Activated CD4-positive, alpha-beta T cell treated with anti-CD3 and anti-CD28 coated beads, Interleukin-2, amount 50 U/mL, for 1 hour (primary cell): Measurements from ENCODE around the gene ADARB1.

Source experiments
- DNase-seq: peaks from one replicate; pipeline ENCODE4 v3.0.0-alpha.2; 2020

Gene ADARB1

GRCh38 chr21:45100866-45101265 is 26.5 kb downstream of the ADARB1 start:
- no peak for DNase-seq

GRCh38 chr21:45102391-45102932 is 28.1 kb downstream of the ADARB1 start:
- DNase-seq = no peak

GRCh38 chr21:45103971-45104520 is 29.7 kb downstream of the ADARB1 start:
- no peak for DNase-seq

GRCh38 chr21:45104560-45104959 is 30.2 kb downstream of the ADARB1 start:
- DNase-seq = peak; percentile 13

- no peak for DNase-seq
Measured at GRCh38 chr21:45105906-45106485, 31.6 kb downstream of the ADARB1 start.

- no peak for DNase-seq
Measured at GRCh38 chr21:45108034-45108790, 33.8 kb downstream of the ADARB1 start.

DNA sequence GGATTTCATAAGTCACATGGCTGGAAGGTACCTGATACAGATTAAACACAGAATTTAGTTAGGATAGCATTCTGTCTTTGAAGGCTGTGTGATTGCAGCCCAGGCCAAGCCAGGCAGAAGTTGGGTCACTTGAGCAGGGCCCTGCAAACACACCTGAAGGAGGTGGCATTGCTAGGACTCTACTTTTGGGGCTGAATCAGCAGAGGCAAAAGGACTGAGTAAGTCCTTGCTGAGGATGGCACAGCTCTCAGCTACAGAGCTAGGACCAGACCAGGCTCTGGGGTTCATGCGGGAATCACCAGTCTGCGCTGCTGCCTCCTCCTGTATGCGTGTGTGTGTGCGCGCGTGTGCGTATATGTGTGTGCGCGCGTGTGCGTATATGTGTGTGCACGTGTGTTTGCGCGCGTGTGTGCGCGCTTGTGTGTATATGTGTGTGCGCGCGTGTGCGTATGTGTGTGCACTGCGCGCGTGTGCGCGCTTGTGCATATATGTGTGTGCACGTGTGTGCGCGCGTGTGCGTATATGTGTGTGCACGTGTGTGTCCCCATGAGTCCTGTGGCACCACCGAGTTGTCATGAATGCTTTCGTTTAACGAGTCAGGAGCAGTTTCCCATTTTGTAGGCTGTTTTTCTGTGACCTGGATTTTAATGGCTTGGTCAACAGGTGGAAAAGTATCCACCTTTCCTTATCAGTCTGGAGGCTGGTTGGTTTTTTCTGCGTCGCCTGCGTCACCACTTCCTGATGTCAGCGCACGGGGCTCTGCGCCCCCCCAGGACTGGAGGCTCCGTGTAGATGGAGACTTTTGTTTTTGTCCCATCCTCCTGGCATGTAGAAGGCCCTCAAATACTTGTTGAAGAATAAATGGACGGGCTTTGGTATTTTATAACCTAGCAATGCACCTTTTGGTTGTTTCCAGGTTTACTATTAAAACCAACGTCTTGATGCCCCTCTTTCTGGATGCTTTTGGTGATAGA is 34.7 kb downstream of the ADARB1 start:
- no peak for DNase-seq

GRCh38 chr21:45109831-45110492 is 35.6 kb downstream of the ADARB1 start:
- DNase-seq = peak; percentile 24

DNA sequence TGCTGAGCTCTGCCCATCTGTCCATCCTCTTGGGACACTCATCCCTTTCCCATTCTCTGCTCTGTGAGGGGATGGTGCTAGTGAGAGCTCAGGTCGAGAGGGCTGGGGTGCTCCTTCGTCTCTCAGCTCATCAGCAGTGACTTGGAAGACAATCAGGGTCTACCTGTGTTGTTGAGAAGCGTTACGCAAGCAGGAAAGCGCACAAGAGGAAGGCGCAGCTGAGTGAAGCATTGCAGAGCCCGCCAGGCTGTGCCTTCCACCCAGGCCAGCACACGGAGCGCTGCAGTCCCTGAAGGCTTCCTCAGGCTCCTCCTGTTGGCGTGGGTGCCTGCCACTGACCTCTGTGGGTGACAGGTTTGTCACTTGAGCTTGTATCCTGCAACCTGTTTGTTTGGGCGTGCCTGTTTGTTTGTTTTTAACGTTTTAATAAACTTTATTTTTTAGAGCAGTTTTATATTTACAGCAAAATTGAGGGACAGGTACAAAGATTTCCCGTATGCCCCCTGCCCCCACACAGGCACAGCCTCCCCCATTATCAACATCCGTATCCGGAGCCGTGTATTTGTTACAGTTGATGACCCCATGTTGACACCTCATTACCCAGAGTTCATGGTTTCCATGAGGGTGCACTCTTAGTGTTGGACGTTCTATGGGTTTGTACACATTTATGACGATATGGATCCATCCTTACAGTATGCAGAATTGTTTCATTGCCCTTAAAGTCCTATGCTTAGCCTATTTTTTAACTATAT is 36.7 kb downstream of the ADARB1 start:
- DNase-seq = no peak

- DNase-seq = no peak
Measured at GRCh38 chr21:45111703-45112102, 37.3 kb downstream of the ADARB1 start.

GRCh38 chr21:45112371-45112770 is 38.0 kb downstream of the ADARB1 start:
- no peak for DNase-seq

DNA sequence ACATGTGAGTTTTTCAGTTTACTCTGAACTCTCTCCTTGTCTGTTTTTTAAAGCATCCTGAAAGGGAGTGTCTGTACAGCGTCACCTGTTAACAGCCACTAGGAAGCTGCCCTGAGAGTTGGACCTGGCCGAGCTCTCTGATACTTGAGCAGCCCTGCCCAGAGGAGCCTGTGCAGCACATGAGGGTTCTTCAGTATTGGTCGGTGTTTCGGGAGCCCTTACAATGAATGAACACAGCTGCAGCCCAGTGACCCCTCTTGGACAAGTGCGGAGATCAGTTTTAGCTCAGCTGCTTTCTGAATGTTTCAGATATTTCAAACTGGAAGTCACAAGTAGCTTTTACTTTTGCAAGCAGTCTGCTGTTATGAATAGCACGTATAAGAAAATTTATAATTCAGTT is 39.2 kb downstream of the ADARB1 start:
- no peak for DNase-seq

GRCh38 chr21:45114072-45114471 is 39.7 kb downstream of the ADARB1 start:
- DNase-seq = no peak

- no peak for DNase-seq
Measured at GRCh38 chr21:45114475-45114874, 40.1 kb downstream of the ADARB1 start.

DNA sequence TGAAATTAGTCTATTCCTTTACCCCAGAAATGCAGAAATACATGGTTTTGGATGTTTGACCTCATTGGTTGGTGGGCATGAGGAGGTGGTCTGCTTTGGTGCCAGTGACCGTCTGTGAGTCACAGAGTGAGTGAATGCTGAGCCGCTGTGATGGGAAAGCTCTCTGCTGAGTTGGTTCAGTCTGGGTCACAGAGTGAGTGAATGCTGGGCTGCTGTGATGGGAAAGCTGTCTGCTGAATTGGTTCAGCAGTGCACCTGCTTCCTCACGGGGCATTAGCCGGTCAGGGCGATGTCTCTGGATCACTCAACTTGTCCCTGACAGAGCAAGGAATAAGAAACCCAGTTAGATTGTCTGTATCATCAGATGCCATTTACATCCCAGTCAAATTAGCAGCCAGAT is 40.8 kb downstream of the ADARB1 start:
- no peak for DNase-seq

DNA sequence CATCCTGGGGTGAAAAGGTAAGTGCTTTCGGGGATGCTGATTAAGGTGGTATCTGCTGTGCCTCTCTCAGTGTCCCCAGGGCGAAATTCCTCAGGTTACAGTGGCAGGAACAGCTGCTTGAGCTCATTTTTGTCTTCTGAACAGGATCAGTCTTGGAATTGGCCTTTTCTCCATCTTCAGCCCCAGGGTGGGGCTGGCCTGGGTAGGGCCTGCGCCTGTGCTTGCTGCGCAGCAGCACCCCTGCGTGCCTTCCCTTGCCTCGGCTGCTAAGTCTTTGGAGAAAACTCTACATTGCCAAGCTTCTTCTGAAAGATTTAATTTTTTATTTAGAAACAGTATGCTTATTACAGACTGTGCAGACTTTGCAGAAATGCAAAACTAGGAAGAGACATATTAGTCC is 41.7 kb downstream of the ADARB1 start:
- DNase-seq = no peak

- no peak for DNase-seq
Measured at GRCh38 chr21:45117314-45117713, 42.9 kb downstream of the ADARB1 start.

GRCh38 chr21:45118099-45118498 is 43.7 kb downstream of the ADARB1 start:
- DNase-seq = no peak

- DNase-seq = no peak
Measured at GRCh38 chr21:45119812-45120211, 45.4 kb downstream of the ADARB1 start.

- no peak for DNase-seq
Measured at GRCh38 chr21:45120975-45121374, 46.6 kb downstream of the ADARB1 start.

GRCh38 chr21:45122030-45122429 is 47.6 kb downstream of the ADARB1 start:
- DNase-seq = no peak
